Sigmoid colon (tissue), 7 donors: ENCODE results near the gene OR9I1. TPM values are rescaled to one million over a fixed set of nuclear protein-coding genes. Genes with fewer than 3 reads are reported as not detected.

Experiments used
- DNase-seq: peaks from one replicate; pipeline ENCODE4 v3.0.0-alpha.2; 2019
- H3K27ac ChIP-seq, 4 donors: fragments of 200-600 bp; sonication (generic); one replicate each; pipeline ENCODE4 v1.5.1; 2016 to 2019; ENCODE audit warnings: mild to moderate bottlenecking in 1 of 4
- H3K27me3 ChIP-seq, 3 donors: fragments of 200-600 bp; sonication (generic); one replicate each; pipeline ENCODE4 v1.5.1; 2019; ENCODE audit warnings: mild to moderate bottlenecking in 1 of 3
- H3K36me3 ChIP-seq, 4 donors: fragments of 200-600 bp; sonication (generic); one replicate each; pipeline ENCODE4 v1.5.1; 2016 to 2019
- H3K4me1 ChIP-seq, 4 donors: fragments of 200-600 bp; sonication (generic); one replicate each; pipeline ENCODE4 v1.5.1; 2017 to 2019
- H3K4me3 ChIP-seq, 4 donors: fragments of 200-600 bp; sonication (generic); one replicate each; pipeline ENCODE4 v1.5.1; 2017 to 2019; ENCODE audit warnings: mild to moderate bottlenecking in 2 of 4, moderate library complexity in 1 of 4
- H3K9me3 ChIP-seq, 4 donors: fragments of 200-600 bp in 3 of 4; sonication (generic) in 3 of 4; one replicate each; pipeline versions ENCODE4 v1.5.1 to v1.6.1; 2013 to 2019
- CTCF ChIP-seq, 4 experiments: fragments of 450-650 bp in 3 of 4; fragments of 200-600 bp in 1 of 4; IDR thresholded peaks; one replicate each; pipeline ENCODE4 v1.5.1; 2016 to 2019; ENCODE audit warnings: antibody characterized with exemption in 4 of 4, mild to moderate bottlenecking in 3 of 4, moderate library complexity in 2 of 4
- EP300 ChIP-seq, 4 donors: sonication (generic); formaldehyde crosslinking; IDR thresholded peaks; one replicate each; pipeline ENCODE4 v1.6.1; 2017; ENCODE audit warnings: antibody characterized with exemption in 4 of 4
- POLR2A ChIP-seq, 2 donors: fragments of 450-650 bp; IDR thresholded peaks; one replicate each; pipeline ENCODE4 v1.6.1; 2016; ENCODE audit warnings: antibody characterized with exemption in 2 of 2, mild to moderate bottlenecking in 2 of 2, moderate library complexity in 2 of 2
- POLR2AphosphoS5 ChIP-seq, 4 donors: sonication (generic); formaldehyde crosslinking; IDR thresholded peaks; one replicate each; pipeline ENCODE4 v1.6.1; 2017; ENCODE audit warnings: antibody characterized with exemption in 4 of 4
- WGBS, 2 donors: extraction: QIAGEN DNeasy Blood & Tissue Kit; methylation state at CpG; one replicate each; pipeline ENCODE4 v1.1.7; 2013; 5-methylcytosine and 5-hydroxymethylcytosine counted together
- intact Hi-C: fragments of 100-400 bp; cut with DNase I; formaldehyde crosslinking; loops from one replicate; pipeline ENCODE4 v1.15.1; 2023
- polyA plus RNA-seq, 3 donors: library from polyadenylated mRNA; stranded (reverse); fragments of 200-250 nt; gene quantifications; one replicate each; pipeline ENCODE4 v1.2.3, GENCODE V29; 2013
- total RNA-seq, 4 donors: library from RNA; depleted of rRNA; stranded (reverse); fragments of >200 nt; gene quantifications; one replicate each; pipeline ENCODE4 v1.1.0, GENCODE V29; 2016
- donor health status: healthy with polysubstance abuse.
- donor health status: Bipolar disorder and iron deficiency.
- donor health status: healthy.

The OR9I1 gene, protein sequence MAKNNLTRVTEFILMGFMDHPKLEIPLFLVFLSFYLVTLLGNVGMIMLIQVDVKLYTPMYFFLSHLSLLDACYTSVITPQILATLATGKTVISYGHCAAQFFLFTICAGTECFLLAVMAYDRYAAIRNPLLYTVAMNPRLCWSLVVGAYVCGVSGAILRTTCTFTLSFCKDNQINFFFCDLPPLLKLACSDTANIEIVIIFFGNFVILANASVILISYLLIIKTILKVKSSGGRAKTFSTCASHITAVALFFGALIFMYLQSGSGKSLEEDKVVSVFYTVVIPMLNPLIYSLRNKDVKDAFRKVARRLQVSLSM
- total RNA-seq (not detected), polyA plus RNA-seq (not detected)

DNA sequence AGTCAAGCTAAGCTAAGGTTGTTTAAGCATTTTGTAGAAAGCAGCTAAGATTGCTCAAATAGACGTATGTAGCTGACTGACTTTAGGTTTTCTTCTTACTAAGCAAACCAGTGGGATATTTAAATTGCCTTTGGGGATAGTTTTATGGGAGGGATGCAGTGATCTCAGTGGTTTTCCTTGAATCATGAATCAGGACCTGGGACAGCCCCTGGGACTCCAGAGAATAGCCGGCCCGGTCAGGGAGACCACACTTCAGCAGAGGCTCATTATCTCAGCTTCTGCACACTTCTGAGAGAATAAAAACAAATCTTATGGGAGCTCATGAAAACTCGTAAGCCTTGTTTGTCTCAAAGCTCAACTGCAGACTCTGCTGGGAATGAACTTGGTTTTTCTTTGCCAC is at the start of gene OR9I1:
OR9I1 (minus strand) TSS at position 62 of the 400 bp plus-strand sequence. CDS start 6,086 bp downstream, outside the sequence.
- intact Hi-C loops = no loop called here
- no peaks in the 10 kb centered on the region for H3K4me1 ChIP-seq
- DNase-seq = no peak
- TF ChIP-seq POLR2AphosphoS5 (IDR thresholded peaks at IDR 0.05) (no peak), POLR2A (IDR thresholded peaks at IDR 0.05) (no peak)
- no peaks in the 10 kb centered on the region for H3K36me3 ChIP-seq
- 62 to 70% methylated on average over 4 of the region's 4 CpGs for WGBS, 2 donors
- H3K4me3 ChIP-seq = no peak within 1 kb of the TSS
- H3K9me3 ChIP-seq = no peaks in the 10 kb centered on the region
- no peaks in the 10 kb centered on the region for H3K27me3 ChIP-seq
- no peak within 1 kb of the TSS for H3K27ac ChIP-seq

DNA sequence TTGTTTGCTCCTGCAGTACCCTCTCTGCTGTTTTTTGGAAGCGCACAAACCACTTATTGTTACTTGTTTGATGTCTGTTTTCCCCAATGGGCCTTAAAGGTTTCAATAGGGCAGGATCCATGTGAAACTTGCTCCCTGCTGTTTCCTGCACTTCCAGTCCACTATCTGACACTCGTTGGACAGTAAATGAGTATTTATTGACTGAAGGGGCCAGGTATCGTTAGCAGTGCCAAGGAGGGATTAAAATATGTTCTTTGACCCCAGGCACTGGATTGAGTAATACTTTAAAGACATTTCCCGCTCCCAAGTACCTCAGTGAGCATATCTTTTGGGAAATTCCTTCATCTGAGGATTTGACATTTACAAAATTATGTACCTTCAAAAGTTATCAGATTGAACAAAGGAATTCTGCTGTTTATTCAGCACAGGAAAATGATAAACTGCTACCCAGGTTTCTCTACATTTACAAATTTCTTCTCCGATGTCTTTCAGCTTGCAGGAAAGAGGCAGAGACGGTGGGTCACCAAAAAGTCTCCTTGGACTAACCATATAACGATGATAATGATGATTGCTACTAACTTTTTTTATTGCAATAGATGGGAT is 40.3 kb upstream of the OR9I1 start:
- H3K27me3 ChIP-seq = no peaks in the 10 kb centered on the region
- no peak overlapping the region for H3K4me3 ChIP-seq
- no peaks in the 10 kb centered on the region for H3K36me3 ChIP-seq
- 29 to 54% methylated on average over 7 of the region's 7 CpGs for WGBS, 2 donors
- no peak for DNase-seq
- intact Hi-C loops = no loop called here
- H3K27ac ChIP-seq = no peak overlapping the region
- no peaks in the 10 kb centered on the region for H3K9me3 ChIP-seq
- H3K4me1 ChIP-seq = no peaks in the 10 kb centered on the region
- TF ChIP-seq POLR2AphosphoS5 (IDR thresholded peaks at IDR 0.05) = no peak
- no peak for TF ChIP-seq CTCF (IDR thresholded peaks at IDR 0.05)
- TF ChIP-seq EP300 (IDR thresholded peaks at IDR 0.05) = no peak
- no peak for TF ChIP-seq POLR2A (IDR thresholded peaks at IDR 0.05)

GRCh38 chr11:58164990-58165389 is 39.7 kb upstream of the OR9I1 start:
- 51 to 76% methylated on average over 1 of the region's 1 CpG for WGBS, 2 donors
- Histone ChIP-seq H3K4me1 (no peaks in the 10 kb centered on the region), H3K36me3 (no peaks in the 10 kb centered on the region), H3K4me3 (no peak overlapping the region), H3K27me3 (no peaks in the 10 kb centered on the region), H3K9me3 (no peaks in the 10 kb centered on the region), H3K27ac (no peak overlapping the region)
- TF ChIP-seq EP300 (IDR thresholded peaks at IDR 0.05) = no peak
- TF ChIP-seq POLR2A (IDR thresholded peaks at IDR 0.05) = no peak
- no peak for TF ChIP-seq POLR2AphosphoS5 (IDR thresholded peaks at IDR 0.05)
- no peak for TF ChIP-seq CTCF (IDR thresholded peaks at IDR 0.05)
- intact Hi-C loops = no loop called here
- no peak for DNase-seq

GRCh38 chr11:58164389-58164788 is 39.1 kb upstream of the OR9I1 start:
- intact Hi-C loops = no loop called here
- 44 to 79% methylated on average over 4 of the region's 4 CpGs for WGBS, 2 donors
- no peak overlapping the region for H3K27ac ChIP-seq
- no peaks in the 10 kb centered on the region for H3K36me3 ChIP-seq
- H3K4me3 ChIP-seq = no peak overlapping the region
- TF ChIP-seq CTCF (IDR thresholded peaks at IDR 0.05) (no peak), EP300 (IDR thresholded peaks at IDR 0.05) (no peak), POLR2A (IDR thresholded peaks at IDR 0.05) (no peak)
- no peak for DNase-seq
- H3K4me1 ChIP-seq = no peaks in the 10 kb centered on the region
- H3K9me3 ChIP-seq = no peaks in the 10 kb centered on the region
- no peaks in the 10 kb centered on the region for H3K27me3 ChIP-seq

DNA sequence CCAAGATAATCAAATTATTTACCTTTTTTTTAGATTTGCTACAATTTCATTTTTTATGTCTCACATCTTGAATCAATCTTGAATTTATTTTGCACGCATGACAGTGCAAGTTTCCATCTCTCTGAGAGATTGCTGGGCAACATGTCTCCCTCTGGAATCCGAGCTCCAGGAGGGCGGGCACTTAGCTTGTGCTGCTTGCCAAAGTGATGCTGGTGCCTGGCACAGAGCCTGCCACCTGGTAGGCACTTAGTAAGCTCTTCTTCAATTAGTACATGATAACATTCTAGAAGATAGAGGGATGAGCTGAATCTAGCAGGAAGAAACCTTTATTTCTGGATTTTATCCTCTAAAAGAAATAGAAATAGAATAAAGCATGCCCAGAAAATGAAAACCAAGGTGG is 27.5 kb upstream of the OR9I1 start:
- Histone ChIP-seq H3K36me3 (no peaks in the 10 kb centered on the region), H3K4me1 (no peaks in the 10 kb centered on the region), H3K27me3 (no peaks in the 10 kb centered on the region), H3K9me3 (no peaks in the 10 kb centered on the region), H3K4me3 (no peak overlapping the region), H3K27ac (no peak overlapping the region)
- WGBS, 2 donors = 79 to 82% methylated on average over 3 of the region's 3 CpGs
- TF ChIP-seq POLR2A (IDR thresholded peaks at IDR 0.05) = no peak
- TF ChIP-seq CTCF (IDR thresholded peaks at IDR 0.05) = no peak
- no peak for TF ChIP-seq POLR2AphosphoS5 (IDR thresholded peaks at IDR 0.05)
- no peak for TF ChIP-seq EP300 (IDR thresholded peaks at IDR 0.05)
- no peak for DNase-seq
- intact Hi-C loops = no loop called here
